ENCODE measurements around the gene CDH9. TPM values are rescaled to one million over a fixed set of nuclear protein-coding genes. Genes with fewer than 3 reads are reported as not detected.

CDH9 gene
- polyA plus RNA-seq (2012; ENCODE audit: insufficient read length, low read depth) = not detected

GRCh38 chr5:27038476-27038875 is at the start of gene CDH9:
Gene CDH9 (minus strand): TSS chr5:27038586. CDS start chr5:26988333, 50,253 bp downstream.
- TF ChIP-seq SIN3A (IDR thresholded peaks at IDR 0.05; ENCODE audit: borderline replicate concordance, insufficient read depth, low read length) = no peak
- no peak for TF ChIP-seq TAF1 (IDR thresholded peaks at IDR 0.05; ENCODE audit: borderline replicate concordance, insufficient read depth, low read length)
- TF ChIP-seq FOXP2 (optimal IDR thresholded peaks at IDR 0.05; ENCODE audit: borderline replicate concordance, extremely low read depth, extremely low read length, insufficient read depth) = no peak
- no peak for TF ChIP-seq POLR2AphosphoS5 (IDR thresholded peaks at IDR 0.05; ENCODE audit: low read depth, low read length)

DNA sequence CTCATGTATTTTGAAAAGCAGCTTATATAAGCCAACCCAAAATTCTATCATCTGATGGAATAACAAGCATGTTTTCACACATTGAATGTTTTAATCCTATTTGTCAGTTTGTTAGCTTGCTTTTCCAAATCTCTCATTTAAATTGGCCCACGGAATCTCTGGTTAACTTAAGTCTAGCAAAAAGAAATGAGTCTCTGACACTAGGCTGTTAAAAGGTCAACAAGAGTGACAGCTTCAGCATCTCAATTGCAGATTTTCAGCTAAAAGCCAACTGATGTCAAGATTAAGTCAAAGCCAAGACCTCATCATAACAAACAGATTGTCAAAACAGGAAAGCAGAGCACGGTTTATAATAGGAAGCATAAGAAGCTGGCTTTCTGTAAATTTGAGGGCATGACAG is 49.4 kb upstream of the CDH9 start:
- no peak for TF ChIP-seq REST (IDR thresholded peaks at IDR 0.05; ENCODE audit: insufficient read depth in 1 of 2, low read depth in 2 of 2, low read length in 2 of 2)
- TF ChIP-seq TAF1 (IDR thresholded peaks at IDR 0.05; ENCODE audit: borderline replicate concordance, insufficient read depth, low read length) = no peak
- TF ChIP-seq SIN3A (IDR thresholded peaks at IDR 0.05; ENCODE audit: borderline replicate concordance, insufficient read depth, low read length) = no peak
- no peak for TF ChIP-seq POLR2AphosphoS5 (IDR thresholded peaks at IDR 0.05; ENCODE audit: low read depth, low read length)
- TF ChIP-seq FOXP2 (optimal IDR thresholded peaks at IDR 0.05; ENCODE audit: borderline replicate concordance, extremely low read depth, extremely low read length, insufficient read depth) = no peak

DNA sequence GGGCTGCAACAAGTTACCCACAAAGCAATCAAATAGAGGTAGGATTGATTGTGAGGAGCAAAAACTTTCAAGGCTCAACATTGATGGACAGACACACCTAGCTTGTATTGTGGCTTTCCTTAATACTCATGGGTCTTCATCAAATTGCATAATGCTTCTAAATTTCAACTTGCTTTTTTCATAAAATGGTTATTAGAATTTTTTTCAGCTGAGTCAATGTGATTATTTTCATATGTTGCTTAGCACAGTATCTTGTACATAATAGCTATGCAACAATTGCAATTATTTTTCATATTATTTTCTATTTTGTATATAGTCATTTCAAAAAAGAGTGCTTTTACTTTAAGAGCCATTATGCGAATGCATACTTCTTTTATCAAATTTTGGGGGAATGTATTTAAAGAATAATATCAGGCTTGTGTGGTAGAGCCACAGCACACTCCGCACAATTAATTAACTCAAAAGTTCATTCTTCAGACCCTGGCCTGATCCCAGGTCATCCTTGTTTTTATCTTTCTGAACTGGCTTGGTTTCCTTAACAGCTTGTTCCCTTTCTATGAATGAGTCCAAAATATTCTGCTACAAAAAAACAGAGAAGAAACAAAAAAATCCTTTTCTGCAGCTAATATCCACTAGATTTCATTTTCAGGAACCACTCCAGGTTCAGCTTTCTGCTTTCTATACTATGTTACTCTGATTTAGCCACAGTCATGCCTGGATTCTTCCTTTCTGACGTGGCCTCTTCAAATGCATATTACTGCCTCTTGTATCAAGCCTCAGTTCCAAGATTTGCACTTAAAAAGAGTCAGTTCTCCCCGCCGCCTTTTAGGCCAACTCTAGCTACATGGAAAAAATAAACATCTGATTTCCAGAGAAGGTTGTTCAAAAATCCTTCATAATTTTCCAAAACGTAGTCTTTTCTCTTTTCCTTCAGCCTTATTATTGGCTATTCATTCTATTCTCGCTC is 45.3 kb upstream of the CDH9 start:
- TF ChIP-seq REST (IDR thresholded peaks at IDR 0.05; ENCODE audit: insufficient read depth in 1 of 2, low read depth in 2 of 2, low read length in 2 of 2) = no peak
- no peak for TF ChIP-seq SIN3A (IDR thresholded peaks at IDR 0.05; ENCODE audit: borderline replicate concordance, insufficient read depth, low read length)
- TF ChIP-seq TAF1 (IDR thresholded peaks at IDR 0.05; ENCODE audit: borderline replicate concordance, insufficient read depth, low read length) = no peak
- TF ChIP-seq FOXP2 (optimal IDR thresholded peaks at IDR 0.05; ENCODE audit: borderline replicate concordance, extremely low read depth, extremely low read length, insufficient read depth) = no peak
- TF ChIP-seq POLR2AphosphoS5 (IDR thresholded peaks at IDR 0.05; ENCODE audit: low read depth, low read length) = no peak

- TF ChIP-seq POLR2AphosphoS5 (IDR thresholded peaks at IDR 0.05; ENCODE audit: low read depth, low read length) (no peak), SIN3A (IDR thresholded peaks at IDR 0.05; ENCODE audit: borderline replicate concordance, insufficient read depth, low read length) (no peak), FOXP2 (optimal IDR thresholded peaks at IDR 0.05; ENCODE audit: borderline replicate concordance, extremely low read depth, extremely low read length, insufficient read depth) (no peak), TAF1 (IDR thresholded peaks at IDR 0.05; ENCODE audit: borderline replicate concordance, insufficient read depth, low read length) (no peak), REST (IDR thresholded peaks at IDR 0.05; ENCODE audit: insufficient read depth in 1 of 2, low read depth in 2 of 2, low read length in 2 of 2) (no peak)
Observed at GRCh38 chr5:27080147-27080546, 41.8 kb upstream of the CDH9 start.

DNA sequence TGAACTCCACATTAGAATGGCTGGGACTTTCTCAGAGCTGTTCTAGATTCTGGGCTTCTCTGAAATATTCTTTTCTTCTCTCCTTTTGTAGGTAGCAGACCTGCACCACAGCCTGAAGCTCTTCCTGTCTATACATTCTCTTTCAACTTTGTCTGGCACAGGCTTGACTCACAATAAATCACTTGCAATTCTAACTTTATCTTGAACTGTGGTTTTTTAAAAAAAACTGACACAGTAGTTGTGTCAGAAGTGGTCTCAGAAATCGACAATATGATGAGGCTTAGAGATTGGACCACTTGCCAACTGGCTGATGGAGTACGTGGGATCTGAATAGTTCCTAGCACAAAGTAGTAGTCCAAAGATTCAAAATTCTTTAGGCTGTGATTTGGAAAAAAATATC is 24.1 kb upstream of the CDH9 start:
- TF ChIP-seq POLR2AphosphoS5 (IDR thresholded peaks at IDR 0.05; ENCODE audit: low read depth, low read length) (no peak), FOXP2 (optimal IDR thresholded peaks at IDR 0.05; ENCODE audit: borderline replicate concordance, extremely low read depth, extremely low read length, insufficient read depth) (no peak), REST (IDR thresholded peaks at IDR 0.05; ENCODE audit: insufficient read depth in 1 of 2, low read depth in 2 of 2, low read length in 2 of 2) (no peak), TAF1 (IDR thresholded peaks at IDR 0.05; ENCODE audit: borderline replicate concordance, insufficient read depth, low read length) (no peak), SIN3A (IDR thresholded peaks at IDR 0.05; ENCODE audit: borderline replicate concordance, insufficient read depth, low read length) (no peak)

Measured in PFSK-1 (cell line).